ENCODE data around the gene GALNT10.

The GALNT10 gene

GRCh38 chr5:154466671-154467070 is 276.1 kb downstream of the GALNT10 start:
- POLR2A ChIA-PET (ENCODE audit: low non-redundant PET), result no interaction called here
- no peak for DNase-seq (ENCODE audit: low spot score)
- TF ChIP-seq, protein P1, sequence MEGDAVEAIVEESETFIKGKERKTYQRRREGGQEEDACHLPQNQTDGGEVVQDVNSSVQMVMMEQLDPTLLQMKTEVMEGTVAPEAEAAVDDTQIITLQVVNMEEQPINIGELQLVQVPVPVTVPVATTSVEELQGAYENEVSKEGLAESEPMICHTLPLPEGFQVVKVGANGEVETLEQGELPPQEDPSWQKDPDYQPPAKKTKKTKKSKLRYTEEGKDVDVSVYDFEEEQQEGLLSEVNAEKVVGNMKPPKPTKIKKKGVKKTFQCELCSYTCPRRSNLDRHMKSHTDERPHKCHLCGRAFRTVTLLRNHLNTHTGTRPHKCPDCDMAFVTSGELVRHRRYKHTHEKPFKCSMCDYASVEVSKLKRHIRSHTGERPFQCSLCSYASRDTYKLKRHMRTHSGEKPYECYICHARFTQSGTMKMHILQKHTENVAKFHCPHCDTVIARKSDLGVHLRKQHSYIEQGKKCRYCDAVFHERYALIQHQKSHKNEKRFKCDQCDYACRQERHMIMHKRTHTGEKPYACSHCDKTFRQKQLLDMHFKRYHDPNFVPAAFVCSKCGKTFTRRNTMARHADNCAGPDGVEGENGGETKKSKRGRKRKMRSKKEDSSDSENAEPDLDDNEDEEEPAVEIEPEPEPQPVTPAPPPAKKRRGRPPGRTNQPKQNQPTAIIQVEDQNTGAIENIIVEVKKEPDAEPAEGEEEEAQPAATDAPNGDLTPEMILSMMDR (conservative IDR thresholded peaks at IDR 0.05; ENCODE audit: low read depth), result no peak
- CTCF ChIA-PET, result interaction anchor here (0.6 to 1.6 kb wide), 6 partner anchors 17 to 290 kb away, joined by 3 to 11 read pairs (median 4); no protein-coding TSS in a partner anchor
- H3K27ac ChIP-seq, result no peak overlapping the region

GRCh38 chr5:154467655-154468354 is 277.3 kb downstream of the GALNT10 start:
- peak; percentile 94 for DNase-seq (ENCODE audit: low spot score)
- no peak overlapping the region for H3K27ac ChIP-seq
- ChIA-PET POLR2A (ENCODE audit: low non-redundant PET) (no interaction called here), CTCF (interaction anchor here (0.6 to 1.7 kb wide), 15 partner anchors 10 to 367 kb away, joined by 3 to 9 read pairs (median 4); partner anchors contain the start of gene HAND1)
- TF ChIP-seq, protein P1 (conservative IDR thresholded peaks at IDR 0.05; ENCODE audit: low read depth), result peak; percentile 97

- no peak overlapping the region for H3K27ac ChIP-seq
- CTCF ChIA-PET, result interaction anchor here (0.6 to 2.6 kb wide), 2 partner anchors 28 to 50 kb away, joined by 4 to 13 read pairs; no protein-coding TSS in a partner anchor
- POLR2A ChIA-PET (ENCODE audit: low non-redundant PET), result interaction anchor here (0.7 kb wide), 1 partner anchor 114 kb away, joined by 7 read pairs; no protein-coding TSS in a partner anchor
- TF ChIP-seq, protein P1 (conservative IDR thresholded peaks at IDR 0.05; ENCODE audit: low read depth), result no peak
- no peak for DNase-seq (ENCODE audit: low spot score)
Observed at GRCh38 chr5:154470137-154470536, 279.6 kb downstream of the GALNT10 start.

Data from RWPE1 (cell line).